Femur (tissue), 1 donor: ENCODE measurements around the gene ZC3H12C.
"Not testable (repeated sequence)": the region's sequence is repeated elsewhere in the genome, so short reads cannot be mapped to it uniquely, and the experiment has no call there.

Source experiments
- DNase-seq: peaks from one replicate; pipeline ENCODE4 v3.0.0-alpha.2; 2017

ZC3H12C gene

DNA sequence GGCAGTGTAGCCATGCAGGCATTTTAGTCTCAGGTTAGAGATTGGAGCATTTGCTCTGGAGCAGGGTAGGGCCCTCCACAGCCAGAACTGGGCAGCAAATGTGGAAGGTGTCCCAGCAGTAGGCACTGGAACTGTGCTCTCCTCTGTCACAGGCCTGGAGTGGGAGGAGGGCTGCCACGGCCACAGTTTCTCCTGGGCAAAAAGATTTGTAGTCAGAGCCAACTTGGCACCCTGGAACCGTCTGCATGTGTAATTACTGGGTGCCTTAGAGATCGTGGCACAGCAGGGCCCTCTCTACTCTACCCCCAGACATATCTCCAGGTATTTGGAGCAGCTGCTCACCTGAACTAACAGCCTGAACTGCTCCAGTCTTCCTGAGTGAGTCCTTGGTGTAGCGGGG, 93.7 kb downstream of the ZC3H12C start:
- DNase-seq = no peak

DNA sequence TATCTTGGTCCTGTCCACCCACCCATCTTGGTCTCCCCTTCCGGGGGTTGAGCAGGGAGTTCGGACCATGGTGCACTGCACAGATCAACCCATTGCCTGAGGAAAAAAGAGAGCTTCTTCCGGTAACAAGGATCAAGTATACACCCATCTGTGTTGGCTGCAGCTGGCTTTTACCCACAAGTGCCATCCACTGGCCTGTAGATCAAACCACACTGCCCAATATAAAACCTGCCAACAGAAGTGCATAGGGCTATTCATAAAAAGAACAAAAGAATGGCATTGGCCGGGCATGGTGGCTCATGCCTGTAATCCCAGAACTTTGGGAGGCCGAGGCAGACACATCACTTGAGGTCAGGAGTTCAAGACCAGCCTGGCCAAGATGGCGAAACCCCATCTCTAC, 94.5 kb downstream of the ZC3H12C start:
- DNase-seq = no peak

DNA sequence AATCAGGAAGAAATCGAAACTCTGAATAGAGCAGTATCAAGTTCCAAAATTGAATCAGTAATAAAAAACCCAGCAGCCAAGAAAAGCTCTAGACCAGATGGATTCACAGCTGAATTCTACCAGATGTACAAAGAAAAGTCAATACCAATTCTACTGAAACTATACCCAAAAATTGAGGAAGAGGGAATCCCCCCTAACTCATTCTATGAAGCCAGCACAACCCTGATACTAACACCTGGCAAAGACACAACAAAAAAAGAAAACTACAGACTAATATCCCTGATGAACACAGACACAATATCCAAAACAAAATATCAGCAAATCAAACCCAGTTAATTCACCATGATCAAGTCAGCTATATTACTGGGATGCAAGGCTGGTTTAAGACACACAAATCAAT, 97.7 kb downstream of the ZC3H12C start:
- DNase-seq = no peak

DNA sequence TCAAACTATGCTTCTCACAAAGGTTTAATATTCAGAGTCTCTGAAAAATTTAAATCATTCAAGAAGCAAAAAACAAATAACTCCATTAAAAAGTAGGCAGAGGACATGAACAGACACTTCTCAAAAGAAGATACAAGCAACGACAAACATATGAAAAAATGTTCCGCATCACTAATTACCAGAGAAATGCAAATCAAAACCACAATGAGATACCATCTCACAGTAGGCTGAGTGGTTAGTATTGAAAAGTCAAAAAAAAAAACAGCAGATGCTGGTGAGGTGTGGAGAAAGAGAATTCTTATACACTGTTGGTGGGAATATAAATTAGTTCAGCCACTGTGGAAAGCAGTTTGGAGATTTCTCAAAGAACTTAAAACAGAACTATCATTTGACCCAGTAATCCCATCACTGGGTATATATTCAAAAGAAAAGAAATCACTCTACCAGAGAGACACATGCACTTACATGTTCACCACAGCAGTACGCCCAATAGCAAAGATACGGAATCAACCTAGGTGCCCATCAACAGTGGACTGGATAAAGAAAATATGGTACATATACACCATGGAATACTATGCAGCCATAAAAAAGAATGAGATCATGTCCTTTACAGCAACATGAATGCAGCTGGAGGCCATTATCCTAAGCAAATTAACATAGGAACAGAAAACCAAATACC, 99.6 kb downstream of the ZC3H12C start:
- DNase-seq = not testable (repeated sequence)

DNA sequence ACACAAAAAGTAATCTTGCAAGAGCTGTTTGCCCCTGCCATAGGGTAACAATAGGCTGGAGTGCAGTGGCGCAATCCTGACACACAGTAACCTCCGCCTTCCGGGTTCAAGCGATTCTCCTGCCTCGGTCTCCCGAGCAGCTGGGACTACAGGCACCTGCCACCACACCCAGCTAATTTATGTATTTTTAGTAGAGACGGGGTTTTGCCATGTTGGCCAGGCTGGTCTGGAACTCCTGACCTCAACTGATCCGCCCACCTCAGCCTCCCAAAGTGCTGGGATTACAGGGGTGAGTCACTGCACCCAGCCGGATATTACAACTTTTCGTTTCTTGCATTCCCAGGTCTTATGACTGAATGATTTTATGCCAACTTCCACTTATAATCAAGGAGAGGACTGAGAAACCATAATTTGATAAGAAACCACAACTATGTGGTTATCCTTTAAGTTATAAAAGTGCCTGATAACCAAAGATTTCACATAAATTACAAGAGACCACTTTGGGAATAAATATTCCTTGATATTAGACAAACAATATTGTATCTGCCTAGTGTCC, 101.1 kb downstream of the ZC3H12C start:
- DNase-seq = not testable (repeated sequence)

DNA sequence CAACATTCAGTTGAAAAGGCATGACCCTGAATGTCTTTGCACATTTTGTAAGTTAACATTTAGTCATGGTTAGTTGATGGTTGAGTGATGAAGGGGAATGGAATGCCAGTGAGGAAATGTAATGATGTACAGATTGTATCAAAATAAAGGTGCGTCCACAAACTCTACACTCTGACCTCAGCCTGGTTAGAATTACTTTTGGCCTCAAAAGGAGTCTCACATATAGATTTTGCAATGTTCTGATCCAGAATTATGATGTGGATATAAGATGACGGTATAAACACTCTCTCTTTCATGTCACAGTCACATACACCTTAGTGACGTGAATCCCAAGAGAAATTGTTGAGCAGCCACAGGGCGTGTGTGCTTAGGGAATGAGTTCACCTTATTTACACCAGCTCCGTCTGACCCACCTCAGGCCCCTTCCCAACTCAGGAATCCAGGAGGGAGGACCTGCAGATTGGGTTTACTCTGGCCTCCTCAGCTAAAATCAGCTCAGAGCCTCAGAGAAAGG, 103.1 kb downstream of the ZC3H12C start:
- no peak for DNase-seq

DNA sequence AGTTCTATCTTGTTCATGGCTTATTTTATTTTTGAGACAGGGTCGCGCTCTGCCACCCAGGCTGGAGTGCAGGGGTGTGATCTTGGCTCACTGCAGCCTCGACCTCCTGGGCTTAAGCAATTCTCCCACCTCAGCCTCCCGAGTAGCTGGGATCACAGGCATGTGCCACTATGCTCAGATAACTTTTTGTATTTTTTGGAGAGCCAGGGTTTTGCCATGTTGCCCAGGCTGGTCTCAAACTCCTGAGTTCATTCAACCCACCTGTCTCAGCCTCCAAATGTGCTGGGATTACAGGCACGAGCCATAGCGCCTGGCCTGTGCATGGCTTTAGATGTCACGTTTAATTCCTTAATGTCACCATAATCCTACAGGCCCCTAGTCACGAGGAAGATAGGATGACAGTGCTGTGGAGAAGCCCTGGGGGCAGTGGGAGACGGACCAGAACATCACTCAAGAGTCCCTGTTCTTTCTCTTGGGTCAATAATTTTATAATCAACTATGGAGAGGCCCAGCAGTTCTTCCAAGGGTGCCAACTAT, 103.8 kb downstream of the ZC3H12C start:
- DNase-seq = no peak

DNA sequence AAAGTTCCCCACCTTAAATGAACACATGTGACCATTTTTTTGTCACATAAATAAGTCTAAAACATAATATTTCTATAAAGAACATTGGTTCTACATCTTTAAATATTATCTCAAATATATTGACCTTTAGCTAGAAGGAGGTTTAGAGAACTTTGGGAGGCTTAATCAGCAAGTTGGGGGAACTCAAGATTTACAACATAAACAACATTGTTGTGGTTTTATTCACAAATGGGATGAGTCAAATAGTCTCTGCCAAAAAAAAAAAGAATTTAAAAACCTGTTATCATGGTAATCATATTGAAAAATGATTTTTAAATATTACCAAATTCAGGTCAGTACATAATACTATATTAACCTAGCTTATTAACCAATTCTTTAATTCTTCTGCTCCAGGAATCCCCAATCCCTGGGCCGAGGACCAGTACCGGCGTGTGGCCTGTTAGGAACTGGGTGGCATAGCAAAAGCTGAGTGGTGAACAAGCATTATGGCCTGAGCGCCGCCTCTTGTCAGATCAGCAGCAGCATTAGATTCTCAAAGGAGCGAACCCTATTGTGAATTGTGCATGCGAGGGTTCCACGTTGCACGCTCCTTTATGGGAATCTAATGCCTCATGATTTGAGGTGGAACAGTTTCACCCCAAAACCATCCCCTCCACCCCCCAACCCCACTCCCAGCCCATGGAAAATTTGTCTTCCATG, 105.0 kb downstream of the ZC3H12C start:
- no peak for DNase-seq

DNA sequence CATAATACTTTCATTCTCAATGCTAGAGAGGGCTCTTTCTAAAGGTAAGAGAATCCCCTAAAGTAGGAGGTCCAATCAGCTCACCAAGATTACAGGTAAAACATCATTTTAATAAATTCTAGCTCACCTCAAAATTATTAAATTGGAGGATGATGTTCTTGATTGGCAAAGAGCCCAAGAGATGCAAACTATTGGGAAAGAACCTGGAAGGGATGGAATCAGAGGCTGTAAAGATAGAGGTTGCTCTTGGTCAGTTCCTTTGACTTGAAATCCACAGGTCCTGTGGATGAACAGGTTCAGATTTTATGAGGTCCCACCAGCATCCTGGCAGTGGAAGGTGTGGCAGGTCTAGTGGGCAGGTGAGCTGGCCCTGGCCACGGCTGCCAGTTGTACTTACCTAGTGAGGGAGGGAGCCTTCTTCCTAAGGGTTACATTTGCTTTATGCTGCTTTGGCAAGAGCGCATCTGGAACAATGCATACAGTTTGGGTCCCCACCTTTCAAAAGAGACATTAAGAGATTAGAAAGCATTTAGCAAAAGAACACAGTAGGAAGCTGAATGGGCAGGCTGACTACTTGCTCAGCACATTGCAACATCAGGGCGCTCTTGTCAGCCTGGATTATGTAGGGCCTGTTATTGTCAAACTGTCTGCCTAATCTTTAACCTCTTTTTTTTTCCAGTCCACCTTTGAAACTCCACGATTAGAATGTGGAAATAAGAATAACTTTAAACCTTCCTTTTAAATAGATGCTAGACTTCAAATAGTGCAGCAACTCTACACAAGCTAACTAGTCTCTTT, 106.2 kb downstream of the ZC3H12C start:
- DNase-seq = no peak

DNA sequence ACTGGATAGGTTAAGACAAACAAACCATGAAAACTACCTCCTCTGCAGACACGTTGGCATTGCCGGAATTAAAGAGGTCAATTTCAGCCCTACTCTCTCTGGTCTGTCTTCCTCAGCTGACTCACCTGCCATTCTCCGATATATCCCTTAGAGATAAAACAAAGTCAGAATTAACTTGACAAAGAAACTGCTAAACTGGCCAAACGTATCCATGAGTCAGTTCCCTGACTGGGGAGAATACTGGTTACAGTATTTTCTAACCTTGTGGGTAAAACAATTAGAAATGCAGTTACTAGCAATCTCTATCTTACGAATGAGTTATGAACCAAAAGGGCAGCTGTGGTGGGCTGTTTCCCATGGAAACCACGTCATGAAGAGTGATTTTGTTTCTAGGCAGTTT, 107.0 kb downstream of the ZC3H12C start:
- DNase-seq = no peak

DNA sequence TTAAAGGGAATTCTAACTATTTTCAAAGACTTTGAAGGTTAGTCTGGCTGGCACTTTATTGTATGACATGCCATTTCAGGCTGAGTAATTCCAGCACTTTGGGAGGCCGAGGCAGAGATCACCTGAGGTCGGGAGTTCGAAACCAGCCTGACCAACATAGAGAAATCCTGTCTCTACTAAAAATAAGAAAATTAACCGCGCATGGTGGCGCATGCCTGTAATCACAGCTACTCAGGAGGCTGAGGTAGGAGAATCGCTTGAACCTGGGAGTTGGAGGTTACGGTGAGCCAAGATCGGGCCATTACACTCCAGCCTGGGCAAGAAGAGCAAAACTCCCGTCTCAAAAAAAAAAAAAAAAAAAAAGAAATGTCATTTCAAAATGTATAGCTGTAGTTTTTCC, 107.6 kb downstream of the ZC3H12C start:
- DNase-seq = no peak

DNA sequence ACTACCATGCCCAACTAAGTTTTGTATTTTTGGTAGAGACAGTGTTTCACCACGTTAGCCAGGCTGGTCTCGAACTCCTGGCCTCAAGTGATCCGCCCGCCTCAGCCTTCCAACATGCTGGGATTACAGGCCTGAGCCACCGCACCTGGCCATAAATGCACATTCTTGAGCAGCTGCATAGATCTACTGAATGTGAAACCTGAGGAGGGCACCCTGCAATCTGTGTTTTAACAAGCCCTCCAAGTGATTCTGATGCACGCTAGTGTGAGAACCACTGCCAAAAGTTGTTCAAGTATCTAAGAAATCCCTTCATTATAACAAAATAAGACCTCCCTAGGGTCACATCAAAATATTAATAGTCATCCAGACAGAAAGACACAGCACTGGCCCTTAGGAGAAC, 113.9 kb downstream of the ZC3H12C start:
- DNase-seq = no peak

DNA sequence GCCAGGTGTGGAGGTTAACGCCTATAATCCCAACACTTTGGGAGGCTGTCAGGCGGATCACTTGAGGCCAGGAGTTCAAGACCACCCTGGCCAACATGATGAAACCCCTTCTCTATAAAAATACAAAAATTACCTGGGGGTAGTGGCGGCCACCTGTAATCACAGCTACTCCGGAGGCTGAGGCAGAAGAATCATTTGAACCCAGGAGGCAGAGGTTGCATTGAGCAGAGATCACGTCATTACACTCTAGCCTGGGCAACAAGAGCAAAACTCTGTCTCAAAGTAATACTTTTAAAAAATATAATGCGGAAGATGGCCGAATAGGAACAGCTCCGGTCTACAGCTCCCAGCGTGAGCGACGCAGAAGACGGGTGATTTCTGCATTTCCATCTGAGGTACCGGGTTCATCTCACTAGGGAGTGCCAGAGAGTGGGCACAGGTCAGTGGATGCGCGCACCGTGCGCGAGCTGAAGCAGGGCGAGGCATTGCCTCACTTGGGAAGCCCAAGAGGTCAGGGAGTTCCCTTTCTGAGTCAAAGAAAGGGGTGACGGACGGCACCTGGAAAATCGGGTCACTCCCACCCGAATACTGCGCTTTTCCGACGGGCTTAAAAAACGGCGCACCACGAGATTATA, 115.6 kb downstream of the ZC3H12C start:
- DNase-seq = not testable (repeated sequence)

DNA sequence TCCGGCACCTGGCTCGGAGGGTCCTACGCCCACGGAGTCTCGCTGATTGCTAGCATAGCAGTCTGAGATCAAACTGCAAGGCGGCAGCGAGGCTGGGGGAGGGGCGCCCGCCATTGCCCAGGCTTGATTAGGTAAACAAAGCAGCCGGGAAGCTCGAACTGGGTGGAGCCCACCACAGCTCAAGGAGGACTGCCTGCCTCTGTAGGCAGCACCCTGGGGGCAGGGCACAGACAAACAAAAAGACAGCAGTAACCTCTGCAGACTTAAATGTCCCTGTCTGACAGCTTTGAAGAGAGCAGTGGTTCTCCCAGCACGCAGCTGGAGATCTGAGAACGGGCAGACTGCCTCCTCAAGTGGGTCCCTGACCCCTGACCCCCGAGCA, 116.1 kb downstream of the ZC3H12C start:
- DNase-seq = not testable (repeated sequence)

DNA sequence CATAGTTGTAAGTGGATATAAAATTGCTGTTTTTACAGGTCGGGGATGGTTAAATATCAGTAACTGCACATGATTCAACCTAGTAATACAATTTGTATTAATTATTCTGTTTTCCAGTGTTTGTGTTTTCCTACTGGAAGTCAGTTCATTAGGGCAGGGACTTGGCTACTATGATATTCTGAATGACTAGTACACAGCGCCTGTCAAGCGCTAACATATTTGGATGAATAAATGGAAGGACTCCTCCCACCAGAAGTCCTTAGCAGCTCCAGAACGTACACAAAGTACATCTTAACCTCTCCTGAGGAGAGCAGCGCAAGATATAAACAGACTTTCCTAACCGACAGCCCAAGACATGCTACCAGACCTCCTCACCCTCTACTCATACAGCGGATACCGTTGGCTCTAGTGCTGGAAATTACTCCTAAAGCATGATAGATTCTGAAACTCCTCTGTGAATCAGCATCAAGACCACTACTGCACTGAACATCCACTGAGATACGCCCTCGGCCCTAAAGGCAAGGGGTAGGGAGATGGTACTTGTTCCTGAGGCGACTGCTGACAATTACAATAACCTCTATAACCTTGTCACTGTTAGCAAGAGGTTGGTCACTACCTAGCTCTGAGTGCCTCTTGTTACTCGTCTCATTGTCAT, 124.2 kb downstream of the ZC3H12C start:
- no peak for DNase-seq

DNA sequence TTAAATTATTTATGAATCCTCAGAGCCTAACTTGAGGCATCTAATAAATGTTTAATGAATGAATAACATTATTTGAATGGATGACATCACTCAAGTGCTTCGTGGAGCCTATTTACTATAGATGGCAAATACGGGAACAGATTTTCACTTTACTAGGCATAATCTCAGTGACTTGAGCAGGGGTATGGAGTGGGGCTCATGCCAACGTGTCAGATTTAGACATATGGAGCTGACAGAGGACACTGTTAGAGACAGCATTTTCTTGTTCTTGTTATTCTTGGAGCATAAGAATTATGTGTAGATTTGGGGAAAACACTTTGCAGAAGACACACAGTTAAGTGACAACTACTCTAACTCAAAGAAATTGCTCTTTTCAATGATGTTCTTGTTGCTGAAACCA, 124.7 kb downstream of the ZC3H12C start:
- DNase-seq = no peak

DNA sequence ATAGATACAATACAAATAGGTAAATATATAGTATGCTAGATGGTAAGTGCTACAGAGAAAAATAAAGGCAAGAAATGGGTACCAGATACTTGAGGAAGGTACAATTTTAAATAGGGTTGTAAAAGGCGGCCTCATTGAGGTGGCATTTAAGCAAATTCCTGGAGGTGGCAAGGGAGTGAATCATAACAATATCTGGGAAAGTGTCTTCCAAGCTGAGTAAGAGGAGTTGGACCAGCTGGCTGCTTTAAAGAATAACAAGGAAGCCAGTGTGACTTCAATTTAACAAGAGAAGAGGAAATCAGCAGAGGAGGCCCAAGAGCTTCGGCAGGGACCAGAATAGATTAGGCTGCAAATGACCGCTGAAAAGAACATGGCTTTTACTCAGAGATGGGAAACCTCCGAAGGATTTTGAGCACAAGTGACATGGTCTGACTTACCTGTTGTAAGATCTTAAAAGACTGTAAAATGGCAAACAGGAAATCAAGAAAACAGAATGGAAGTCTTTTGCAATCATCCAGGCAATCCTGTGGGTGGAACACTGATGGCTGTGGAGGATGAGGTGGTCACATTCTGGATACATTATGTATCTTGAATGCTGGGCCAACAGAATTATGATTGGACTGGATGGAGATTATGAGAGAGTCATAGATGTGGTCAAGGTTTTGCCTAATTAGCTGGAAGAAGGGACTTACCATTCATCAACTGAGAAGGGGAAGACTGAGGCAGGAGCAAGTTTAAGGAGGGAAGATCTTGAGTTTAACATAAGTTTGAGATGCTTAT, 126.0 kb downstream of the ZC3H12C start:
- DNase-seq = no peak
